ENCODE measurements around the gene PLEKHA6.

PLEKHA6 gene

GRCh38 chr1:204261746-204262505 lies 97.8 kb downstream of the PLEKHA6 start:
- no peak for DNase-seq (ENCODE audit: low read depth, low spot score)

GRCh38 chr1:204261266-204261665 lies 98.5 kb downstream of the PLEKHA6 start:
- no peak for DNase-seq (ENCODE audit: low read depth, low spot score)

GRCh38 chr1:204260601-204261197 lies 99.0 kb downstream of the PLEKHA6 start:
- DNase-seq (ENCODE audit: low read depth, low spot score), result no peak

GRCh38 chr1:204259782-204260181 lies 99.9 kb downstream of the PLEKHA6 start:
- no peak for DNase-seq (ENCODE audit: low read depth, low spot score)

GRCh38 chr1:204259196-204259595 lies 100.5 kb downstream of the PLEKHA6 start:
- DNase-seq (ENCODE audit: low read depth, low spot score), result no peak

- no peak for DNase-seq (ENCODE audit: low read depth, low spot score)
These were observed 101.3 kb downstream of the PLEKHA6 start for GRCh38 chr1:204258213-204259115.

GRCh38 chr1:204257446-204257845 lies 102.3 kb downstream of the PLEKHA6 start:
- DNase-seq (ENCODE audit: low read depth, low spot score), result no peak

- no peak for DNase-seq (ENCODE audit: low read depth, low spot score)
These were observed 103.2 kb downstream of the PLEKHA6 start for GRCh38 chr1:204256531-204256930.

GRCh38 chr1:204255966-204256365 lies 103.8 kb downstream of the PLEKHA6 start:
- DNase-seq (ENCODE audit: low read depth, low spot score), result no peak

- DNase-seq (ENCODE audit: low read depth, low spot score), result no peak
These were observed 104.5 kb downstream of the PLEKHA6 start for GRCh38 chr1:204255225-204255624.

- DNase-seq (ENCODE audit: low read depth, low spot score), result peak; percentile 7
These were observed 105.6 kb downstream of the PLEKHA6 start for GRCh38 chr1:204254031-204254661.

- no peak for DNase-seq (ENCODE audit: low read depth, low spot score)
These were observed 107.6 kb downstream of the PLEKHA6 start for GRCh38 chr1:204251926-204252689.

GRCh38 chr1:204251286-204251685 lies 108.4 kb downstream of the PLEKHA6 start:
- no peak for DNase-seq (ENCODE audit: low read depth, low spot score)

- DNase-seq (ENCODE audit: low read depth, low spot score), result no peak
These were observed 109.2 kb downstream of the PLEKHA6 start for GRCh38 chr1:204250428-204251030.

GRCh38 chr1:204249736-204250427 lies 109.8 kb downstream of the PLEKHA6 start:
- DNase-seq (ENCODE audit: low read depth, low spot score), result no peak

GRCh38 chr1:204248954-204249353 lies 110.8 kb downstream of the PLEKHA6 start:
- no peak for DNase-seq (ENCODE audit: low read depth, low spot score)

- no peak for DNase-seq (ENCODE audit: low read depth, low spot score)
These were observed 112.9 kb downstream of the PLEKHA6 start for GRCh38 chr1:204246876-204247275.

- DNase-seq (ENCODE audit: low read depth, low spot score), result no peak
These were observed 116.8 kb downstream of the PLEKHA6 start for GRCh38 chr1:204242920-204243319.

- no peak for DNase-seq (ENCODE audit: low read depth, low spot score)
These were observed 117.8 kb downstream of the PLEKHA6 start for GRCh38 chr1:204241914-204242313.

- DNase-seq (ENCODE audit: low read depth, low spot score), result no peak
These were observed 118.7 kb downstream of the PLEKHA6 start for GRCh38 chr1:204241050-204241449.

Data from smooth muscle cell of the brain vasculature (primary cell).